Sigmoid colon (tissue), 7 donors: ENCODE data around the gene RARG. TPM values are rescaled to one million over a fixed set of nuclear protein-coding genes. Genes with fewer than 3 reads are reported as not detected.

Source experiments
- DNase-seq: peaks from one replicate; pipeline ENCODE4 v3.0.0-alpha.2; 2019
- H3K27ac ChIP-seq, 4 donors: fragments of 200-600 bp; sonication (generic); one replicate each; pipeline ENCODE4 v1.5.1; 2016 to 2019; ENCODE audit warnings: mild to moderate bottlenecking in 1 of 4
- H3K27me3 ChIP-seq, 3 donors: fragments of 200-600 bp; sonication (generic); one replicate each; pipeline ENCODE4 v1.5.1; 2019; ENCODE audit warnings: mild to moderate bottlenecking in 1 of 3
- H3K36me3 ChIP-seq, 4 donors: fragments of 200-600 bp; sonication (generic); one replicate each; pipeline ENCODE4 v1.5.1; 2016 to 2019
- H3K4me1 ChIP-seq, 4 donors: fragments of 200-600 bp; sonication (generic); one replicate each; pipeline ENCODE4 v1.5.1; 2017 to 2019
- H3K4me3 ChIP-seq, 4 donors: fragments of 200-600 bp; sonication (generic); one replicate each; pipeline ENCODE4 v1.5.1; 2017 to 2019; ENCODE audit warnings: mild to moderate bottlenecking in 2 of 4, moderate library complexity in 1 of 4
- H3K9me3 ChIP-seq, 4 donors: fragments of 200-600 bp in 3 of 4; sonication (generic) in 3 of 4; one replicate each; pipeline versions ENCODE4 v1.5.1 to v1.6.1; 2013 to 2019
- EP300 ChIP-seq, 4 donors: sonication (generic); formaldehyde crosslinking; IDR thresholded peaks; one replicate each; pipeline ENCODE4 v1.6.1; 2017; ENCODE audit warnings: antibody characterized with exemption in 4 of 4
- POLR2A ChIP-seq, 2 donors: fragments of 450-650 bp; IDR thresholded peaks; one replicate each; pipeline ENCODE4 v1.6.1; 2016; ENCODE audit warnings: antibody characterized with exemption in 2 of 2, mild to moderate bottlenecking in 2 of 2, moderate library complexity in 2 of 2
- POLR2AphosphoS5 ChIP-seq, 4 donors: sonication (generic); formaldehyde crosslinking; IDR thresholded peaks; one replicate each; pipeline ENCODE4 v1.6.1; 2017; ENCODE audit warnings: antibody characterized with exemption in 4 of 4
- WGBS, 2 donors: extraction: QIAGEN DNeasy Blood & Tissue Kit; methylation state at CpG; one replicate each; pipeline ENCODE4 v1.1.7; 2013; 5-methylcytosine and 5-hydroxymethylcytosine counted together
- intact Hi-C: fragments of 100-400 bp; cut with DNase I; formaldehyde crosslinking; loops from one replicate; pipeline ENCODE4 v1.15.1; 2023
- polyA plus RNA-seq, 3 donors: library from polyadenylated mRNA; stranded (reverse); fragments of 200-250 nt; gene quantifications; one replicate each; pipeline ENCODE4 v1.2.3, GENCODE V29; 2013
- total RNA-seq, 4 donors: library from RNA; depleted of rRNA; stranded (reverse); fragments of >200 nt; gene quantifications; one replicate each; pipeline ENCODE4 v1.1.0, GENCODE V29; 2016
- TF ChIP-seq, protein P1 (sequence below), 4 experiments: fragments of 450-650 bp in 3 of 4; fragments of 200-600 bp in 1 of 4; IDR thresholded peaks; one replicate each; pipeline ENCODE4 v1.5.1; 2016 to 2019; ENCODE audit warnings: antibody characterized with exemption in 4 of 4, mild to moderate bottlenecking in 3 of 4, moderate library complexity in 2 of 4
- donor health status: healthy with polysubstance abuse.
- donor health status: Bipolar disorder and iron deficiency.
- donor health status: healthy.

Gene RARG
- total and polyA plus RNA-seq, 7 donors, result 3.2 to 17.2 (median 10.3) TPM

DNA sequence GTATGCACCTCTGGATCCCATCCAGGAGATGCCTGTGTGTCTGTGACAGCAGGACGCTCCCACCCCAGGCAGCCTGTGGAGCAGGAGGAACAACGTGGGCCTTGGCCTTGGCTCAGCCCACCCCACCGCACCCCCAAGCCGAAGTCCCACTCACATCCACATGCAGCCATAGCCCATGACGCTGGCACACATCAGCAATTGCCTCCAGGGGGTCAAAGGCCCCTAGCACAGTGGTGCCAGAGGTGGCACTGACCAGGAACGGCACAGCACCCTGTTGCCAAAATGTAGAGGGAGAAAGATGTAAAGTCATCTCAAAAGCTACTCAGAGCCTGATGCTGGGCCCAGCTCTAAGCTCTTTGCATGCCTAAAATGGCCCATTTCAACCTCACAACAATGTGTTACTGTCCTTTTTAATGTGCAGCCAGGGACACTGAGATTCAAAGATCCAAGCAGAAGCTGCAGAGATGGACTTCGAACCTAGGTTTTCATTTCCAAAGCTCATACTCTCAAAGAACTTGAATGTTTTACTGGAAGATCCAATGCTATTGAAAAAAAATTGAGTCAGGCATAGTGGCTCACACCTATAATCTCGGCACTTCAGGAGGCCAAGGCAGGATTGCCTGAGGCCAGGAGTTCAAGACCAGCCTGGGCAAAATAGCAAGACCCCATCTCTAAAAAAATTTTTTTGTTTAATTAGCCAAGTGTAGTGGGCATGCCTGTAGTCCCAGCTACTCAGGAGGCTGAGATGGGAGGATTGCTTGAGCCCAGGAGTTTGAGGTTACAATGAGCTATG lies 70.7 kb downstream of the RARG start:
- WGBS, 2 donors, result 91 to 95% methylated on average over 8 of the region's 8 CpGs
- Histone ChIP-seq H3K27ac (no peak overlapping the region), H3K9me3 (no peaks in the 10 kb centered on the region), H3K36me3 (peaks cover 0 to 6% (median 0%) of the 10 kb centered on the region in 4 donors), H3K4me3 (no peak overlapping the region), H3K4me1 (peaks cover 0 to 4% (median 4%) of the 10 kb centered on the region in 4 donors), H3K27me3 (no peaks in the 10 kb centered on the region)
- intact Hi-C loops, result no loop called here
- TF ChIP-seq EP300 (IDR thresholded peaks at IDR 0.05) (no peak), POLR2AphosphoS5 (IDR thresholded peaks at IDR 0.05) (no peak)
- DNase-seq, result no peak

DNA sequence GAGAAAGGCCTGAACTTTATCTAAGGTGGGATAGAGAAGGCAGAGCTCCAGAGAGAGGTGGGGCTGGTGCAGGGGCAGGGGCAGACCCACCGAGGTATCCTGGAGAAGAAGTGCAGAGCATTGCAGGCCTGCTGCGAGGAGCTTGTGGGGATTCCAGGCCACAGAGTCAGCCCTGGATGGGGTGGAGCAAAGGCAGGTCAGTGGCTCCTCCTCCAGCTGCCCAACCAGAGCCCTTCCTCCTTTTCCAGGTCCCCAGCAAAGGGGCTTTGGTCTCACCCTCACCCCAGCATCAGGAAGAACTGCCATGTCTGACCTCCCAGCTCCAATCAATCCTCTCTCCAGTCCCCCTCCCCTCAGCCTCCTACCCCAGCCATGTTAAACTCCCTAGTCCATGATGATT lies 71.3 kb downstream of the RARG start:
- peaks cover 0 to 6% (median 0%) of the 10 kb centered on the region in 4 donors for H3K36me3 ChIP-seq
- no peaks in the 10 kb centered on the region for H3K9me3 ChIP-seq
- H3K4me3 ChIP-seq, result no peak overlapping the region
- TF ChIP-seq POLR2A (IDR thresholded peaks at IDR 0.05) (no peak), EP300 (IDR thresholded peaks at IDR 0.05) (no peak), POLR2AphosphoS5 (IDR thresholded peaks at IDR 0.05) (no peak)
- TF ChIP-seq, protein P1, sequence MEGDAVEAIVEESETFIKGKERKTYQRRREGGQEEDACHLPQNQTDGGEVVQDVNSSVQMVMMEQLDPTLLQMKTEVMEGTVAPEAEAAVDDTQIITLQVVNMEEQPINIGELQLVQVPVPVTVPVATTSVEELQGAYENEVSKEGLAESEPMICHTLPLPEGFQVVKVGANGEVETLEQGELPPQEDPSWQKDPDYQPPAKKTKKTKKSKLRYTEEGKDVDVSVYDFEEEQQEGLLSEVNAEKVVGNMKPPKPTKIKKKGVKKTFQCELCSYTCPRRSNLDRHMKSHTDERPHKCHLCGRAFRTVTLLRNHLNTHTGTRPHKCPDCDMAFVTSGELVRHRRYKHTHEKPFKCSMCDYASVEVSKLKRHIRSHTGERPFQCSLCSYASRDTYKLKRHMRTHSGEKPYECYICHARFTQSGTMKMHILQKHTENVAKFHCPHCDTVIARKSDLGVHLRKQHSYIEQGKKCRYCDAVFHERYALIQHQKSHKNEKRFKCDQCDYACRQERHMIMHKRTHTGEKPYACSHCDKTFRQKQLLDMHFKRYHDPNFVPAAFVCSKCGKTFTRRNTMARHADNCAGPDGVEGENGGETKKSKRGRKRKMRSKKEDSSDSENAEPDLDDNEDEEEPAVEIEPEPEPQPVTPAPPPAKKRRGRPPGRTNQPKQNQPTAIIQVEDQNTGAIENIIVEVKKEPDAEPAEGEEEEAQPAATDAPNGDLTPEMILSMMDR (IDR thresholded peaks at IDR 0.05), result no peak
- no peaks in the 10 kb centered on the region for H3K27me3 ChIP-seq
- no peak overlapping the region for H3K27ac ChIP-seq
- 85 to 90% methylated on average over 2 of the region's 2 CpGs for WGBS, 2 donors
- intact Hi-C loops, result no loop called here
- no peak for DNase-seq
- peaks cover 0 to 4% (median 4%) of the 10 kb centered on the region in 4 donors for H3K4me1 ChIP-seq

Other genes with a start within 250 kb of the RARG start
- gene EIF4B, start 225.8 kb downstream of the RARG start, total RNA-seq, result 100 to 1,000 TPM; 475 to 575 (median 524) TPM
- gene EIF4B, start 225.8 kb downstream of the RARG start, polyA plus RNA-seq, result 100 to 1,000 TPM; 136 to 233 (median 218) TPM
- 100 to 1,000 TPM; 109 to 117 (median 113) TPM for gene TNS2, start 182.1 kb downstream of the RARG start, total RNA-seq
- gene TNS2, start 182.1 kb downstream of the RARG start, polyA plus RNA-seq, result 10 to 100 TPM; 12.5 to 60.1 (median 47.4) TPM
- 10 to 100 TPM; 31.9 to 41.4 (median 35.7) TPM for gene SPRYD3, start 152.8 kb downstream of the RARG start, total RNA-seq
- gene SPRYD3, start 152.8 kb downstream of the RARG start, polyA plus RNA-seq, result 10 to 100 TPM; 20.1 to 33.4 (median 27.0) TPM
- gene IGFBP6, start 134.5 kb downstream of the RARG start, total RNA-seq, result 100 to 1,000 TPM; 127 to 444 (median 384) TPM
- 100 to 1,000 TPM in 1 of 3 donors, 10 to 100 TPM in 1, 1 to 10 TPM in 1; 3.0 to 133 (median 35.9) TPM for gene IGFBP6, start 134.5 kb downstream of the RARG start, polyA plus RNA-seq
- under 1 TPM in 2 of 4 donors, not detected in 2; 0.41 to 0.55 TPM for gene SOAT2, start 128.7 kb downstream of the RARG start, total RNA-seq
- gene SOAT2, start 128.7 kb downstream of the RARG start, polyA plus RNA-seq, result under 1 TPM in 1 of 3 donors, not detected in 2; 0.09 TPM
- gene ZNF740, start 51.5 kb downstream of the RARG start, total RNA-seq, result 10 to 100 TPM; 10.3 to 16.6 (median 15.8) TPM
- gene ZNF740, start 51.5 kb downstream of the RARG start, polyA plus RNA-seq, result 10 to 100 TPM in 1 of 3 donors, 1 to 10 TPM in 2; 2.3 to 12.0 (median 2.4) TPM
- gene CSAD, start 51.3 kb downstream of the RARG start, total RNA-seq, result 10 to 100 TPM; 18.6 to 51.0 (median 26.0) TPM
- 10 to 100 TPM in 1 of 3 donors, 1 to 10 TPM in 2; 1.2 to 25.8 (median 1.8) TPM for gene CSAD, start 51.3 kb downstream of the RARG start, polyA plus RNA-seq
- 1 to 10 TPM in 3 of 4 donors, under 1 TPM in 1; 0.95 to 2.9 (median 1.3) TPM for gene ITGB7, start 25.0 kb downstream of the RARG start, total RNA-seq
- gene ITGB7, start 25.0 kb downstream of the RARG start, polyA plus RNA-seq, result 10 to 100 TPM in 2 of 3 donors, 1 to 10 TPM in 1; 3.6 to 19.9 (median 13.5) TPM
- 1 to 10 TPM in 1 of 4 donors, under 1 TPM in 3; under 0.01 to 1.9 (median 0.22) TPM for gene ESPL1, start 36.1 kb upstream of the RARG start, total RNA-seq
- 1 to 10 TPM; 4.2 to 7.6 (median 5.5) TPM for gene ESPL1, start 36.1 kb upstream of the RARG start, polyA plus RNA-seq
- 1,000 to 10,000 TPM in 2 of 4 donors, 100 to 1,000 TPM in 2; 757 to 1,153 (median 947) TPM for gene PFDN5, start 63.3 kb upstream of the RARG start, total RNA-seq
- 1,000 to 10,000 TPM in 1 of 3 donors, 100 to 1,000 TPM in 2; 759 to 1,604 (median 819) TPM for gene PFDN5, start 63.3 kb upstream of the RARG start, polyA plus RNA-seq
- 10 to 100 TPM; 43.5 to 55.4 (median 50.2) TPM for gene MYG1, start 67.5 kb upstream of the RARG start, total RNA-seq
- gene MYG1, start 67.5 kb upstream of the RARG start, polyA plus RNA-seq, result 10 to 100 TPM; 26.1 to 59.6 (median 54.1) TPM
- gene AAAS, start 89.4 kb upstream of the RARG start, total RNA-seq, result 10 to 100 TPM; 38.2 to 62.0 (median 47.4) TPM
- 10 to 100 TPM; 10.6 to 35.6 (median 15.0) TPM for gene AAAS, start 89.4 kb upstream of the RARG start, polyA plus RNA-seq
- gene SP7, start 104.1 kb upstream of the RARG start, total RNA-seq, result not detected
- gene SP7, start 104.1 kb upstream of the RARG start, polyA plus RNA-seq, result not detected
- gene SP1, start 148.0 kb upstream of the RARG start, total RNA-seq, result 10 to 100 TPM; 53.2 to 69.8 (median 61.0) TPM
- gene SP1, start 148.0 kb upstream of the RARG start, polyA plus RNA-seq, result 10 to 100 TPM; 11.4 to 32.8 (median 16.0) TPM
- gene AMHR2, start 191.6 kb upstream of the RARG start, total RNA-seq, result not detected
- under 1 TPM in 1 of 3 donors, not detected in 2; 0.60 TPM for gene AMHR2, start 191.6 kb upstream of the RARG start, polyA plus RNA-seq
- 10 to 100 TPM; 46.7 to 68.1 (median 55.1) TPM for gene PRR13, start 209.5 kb upstream of the RARG start, total RNA-seq
- gene PRR13, start 209.5 kb upstream of the RARG start, polyA plus RNA-seq, result 100 to 1,000 TPM; 521 to 955 (median 870) TPM
- 100 to 1,000 TPM; 397 to 661 (median 417) TPM for gene PCBP2, start 219.9 kb upstream of the RARG start, total RNA-seq
- gene PCBP2, start 219.9 kb upstream of the RARG start, polyA plus RNA-seq, result 100 to 1,000 TPM; 333 to 455 (median 401) TPM